ENCODE measurements around the gene SDHA. TPM values are rescaled to one million over a fixed set of nuclear protein-coding genes. Genes with fewer than 3 reads are reported as not detected.
"Not testable (repeated sequence)": the region's sequence is repeated elsewhere in the genome, so short reads cannot be mapped to it uniquely, and the experiment has no call there.

Gene SDHA
- total and polyA plus RNA-seq, 4 donors: 60.0 to 105 (median 91.4) TPM

GRCh38 chr5:294788-295187, 76.7 kb downstream of the SDHA start:
- not testable (repeated sequence) for H3K36me3 ChIP-seq (ENCODE audit: control insufficient read depth in 4 of 4, insufficient read depth in 4 of 4, low read length in 4 of 4); H3K4me3 ChIP-seq; H3K9ac ChIP-seq (ENCODE audit: insufficient read depth in 1 of 2, low read length in 2 of 2); ATAC-seq (ENCODE audit: insufficient read depth, low FRiP score); H3K4me1 ChIP-seq (ENCODE audit: control insufficient read depth in 5 of 5, insufficient read depth in 5 of 5, low read length in 5 of 5); DNase-seq; H3K27me3 ChIP-seq (ENCODE audit: control insufficient read depth in 3 of 3, insufficient read depth in 3 of 3, low read length in 2 of 3); H3K27ac ChIP-seq (ENCODE audit: low read depth in 1 of 2, low read length in 1 of 2); H3K9me3 ChIP-seq (ENCODE audit: control insufficient read depth in 4 of 4, insufficient read depth in 3 of 4, low read length in 3 of 4)
- WGBS, 2 donors: 97 to 98% methylated on average over 13 to 16 of the region's 17 CpGs

DNA sequence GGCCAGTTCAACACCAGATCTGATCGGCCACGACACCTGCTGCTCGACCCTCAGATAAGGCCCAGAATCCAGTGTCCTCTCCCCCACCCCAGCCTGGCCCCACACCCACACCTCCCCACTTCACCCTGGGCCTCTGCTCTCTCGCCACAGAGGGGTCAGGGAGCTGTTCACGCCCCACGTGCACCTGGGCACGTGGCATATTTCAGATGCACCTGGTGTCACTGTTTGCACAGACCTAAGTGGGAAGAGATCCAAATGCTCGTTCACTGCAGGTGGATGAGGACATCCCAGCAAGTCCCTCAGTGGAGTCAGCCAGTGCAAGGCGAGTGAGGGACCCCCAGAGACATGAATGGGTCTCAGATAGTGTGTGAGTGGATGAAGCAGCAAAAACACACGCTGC, 78.1 kb downstream of the SDHA start:
- H3K36me3 ChIP-seq (ENCODE audit: control insufficient read depth in 4 of 4, insufficient read depth in 4 of 4, low read length in 4 of 4); ATAC-seq (ENCODE audit: insufficient read depth, low FRiP score); H3K4me1 ChIP-seq (ENCODE audit: control insufficient read depth in 5 of 5, insufficient read depth in 5 of 5, low read length in 5 of 5); H3K9me3 ChIP-seq (ENCODE audit: control insufficient read depth in 4 of 4, insufficient read depth in 3 of 4, low read length in 3 of 4); DNase-seq; H3K27me3 ChIP-seq (ENCODE audit: control insufficient read depth in 3 of 3, insufficient read depth in 3 of 3, low read length in 2 of 3); H3K9ac ChIP-seq (ENCODE audit: insufficient read depth in 1 of 2, low read length in 2 of 2); H3K27ac ChIP-seq (ENCODE audit: low read depth in 1 of 2, low read length in 1 of 2); H3K4me3 ChIP-seq: not testable (repeated sequence)
- 84 to 88% methylated on average over 10 of the region's 10 CpGs for WGBS, 2 donors

GRCh38 chr5:296954-297353, 78.8 kb downstream of the SDHA start:
- H3K27me3 ChIP-seq (ENCODE audit: control insufficient read depth in 3 of 3, insufficient read depth in 3 of 3, low read length in 2 of 3); H3K36me3 ChIP-seq (ENCODE audit: control insufficient read depth in 4 of 4, insufficient read depth in 4 of 4, low read length in 4 of 4); H3K4me3 ChIP-seq; H3K4me1 ChIP-seq (ENCODE audit: control insufficient read depth in 5 of 5, insufficient read depth in 5 of 5, low read length in 5 of 5); H3K27ac ChIP-seq (ENCODE audit: low read depth in 1 of 2, low read length in 1 of 2); H3K9ac ChIP-seq (ENCODE audit: insufficient read depth in 1 of 2, low read length in 2 of 2); H3K9me3 ChIP-seq (ENCODE audit: control insufficient read depth in 4 of 4, insufficient read depth in 3 of 4, low read length in 3 of 4); DNase-seq: not testable (repeated sequence)
- peak; percentile 41 for ATAC-seq (ENCODE audit: insufficient read depth, low FRiP score)
- 57 to 71% methylated on average over 13 to 16 of the region's 16 CpGs for WGBS, 2 donors

- not testable (repeated sequence) for H3K36me3 ChIP-seq (ENCODE audit: control insufficient read depth in 4 of 4, insufficient read depth in 4 of 4, low read length in 4 of 4); DNase-seq; ATAC-seq (ENCODE audit: insufficient read depth, low FRiP score); H3K27ac ChIP-seq (ENCODE audit: low read depth in 1 of 2, low read length in 1 of 2); H3K4me1 ChIP-seq (ENCODE audit: control insufficient read depth in 5 of 5, insufficient read depth in 5 of 5, low read length in 5 of 5); H3K27me3 ChIP-seq (ENCODE audit: control insufficient read depth in 3 of 3, insufficient read depth in 3 of 3, low read length in 2 of 3); H3K4me3 ChIP-seq; H3K9me3 ChIP-seq (ENCODE audit: control insufficient read depth in 4 of 4, insufficient read depth in 3 of 4, low read length in 3 of 4); H3K9ac ChIP-seq (ENCODE audit: insufficient read depth in 1 of 2, low read length in 2 of 2)
- WGBS, 2 donors: 71 to 77% methylated on average over 6 of the region's 6 CpGs
Measured at GRCh38 chr5:297448-297847, 79.3 kb downstream of the SDHA start.

- ATAC-seq (ENCODE audit: insufficient read depth, low FRiP score); H3K9me3 ChIP-seq (ENCODE audit: control insufficient read depth in 4 of 4, insufficient read depth in 3 of 4, low read length in 3 of 4); H3K4me1 ChIP-seq (ENCODE audit: control insufficient read depth in 5 of 5, insufficient read depth in 5 of 5, low read length in 5 of 5); H3K36me3 ChIP-seq (ENCODE audit: control insufficient read depth in 4 of 4, insufficient read depth in 4 of 4, low read length in 4 of 4); H3K27me3 ChIP-seq (ENCODE audit: control insufficient read depth in 3 of 3, insufficient read depth in 3 of 3, low read length in 2 of 3); H3K9ac ChIP-seq (ENCODE audit: insufficient read depth in 1 of 2, low read length in 2 of 2); DNase-seq; H3K4me3 ChIP-seq; H3K27ac ChIP-seq (ENCODE audit: low read depth in 1 of 2, low read length in 1 of 2): not testable (repeated sequence)
- 89 to 90% methylated on average over 14 of the region's 14 CpGs for WGBS, 2 donors
Measured at GRCh38 chr5:297991-298736, 80.0 kb downstream of the SDHA start.

DNA sequence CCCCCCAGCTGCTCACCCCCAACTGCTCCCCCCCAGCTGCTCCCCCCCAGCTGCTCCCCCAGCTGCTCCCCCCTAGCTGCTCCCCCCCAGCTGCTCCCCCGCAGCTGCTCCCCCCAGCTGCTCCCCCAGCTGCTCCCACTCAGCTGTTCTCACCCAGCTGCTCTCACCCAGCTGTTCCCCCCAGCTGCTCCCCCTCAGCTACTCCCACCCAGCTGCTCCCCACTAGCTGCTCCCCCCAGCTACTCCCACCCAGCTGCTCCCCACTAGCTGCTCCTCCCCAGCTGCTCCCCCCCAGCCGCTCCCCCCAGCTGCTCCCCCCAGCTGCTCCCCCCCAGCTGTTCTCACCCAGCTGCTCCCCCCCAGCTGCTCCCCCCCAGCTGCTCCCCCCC, 80.6 kb downstream of the SDHA start:
- no peak for ATAC-seq (ENCODE audit: insufficient read depth, low FRiP score)
- Histone ChIP-seq H3K9ac (ENCODE audit: insufficient read depth in 1 of 2, low read length in 2 of 2) (no peak overlapping the region), H3K36me3 (ENCODE audit: control insufficient read depth in 4 of 4, insufficient read depth in 4 of 4, low read length in 4 of 4) (peaks cover 0 to 2% (median 0%) of the 10 kb centered on the region in 4 donors), H3K9me3 (ENCODE audit: control insufficient read depth in 4 of 4, insufficient read depth in 3 of 4, low read length in 3 of 4) (no peaks in the 10 kb centered on the region), H3K27me3 (ENCODE audit: control insufficient read depth in 3 of 3, insufficient read depth in 3 of 3, low read length in 2 of 3) (no peaks in the 10 kb centered on the region), H3K4me1 (ENCODE audit: control insufficient read depth in 5 of 5, insufficient read depth in 5 of 5, low read length in 5 of 5) (peaks cover 0 to 9% (median 0%) of the 10 kb centered on the region in 5 donors), H3K27ac (ENCODE audit: low read depth in 1 of 2, low read length in 1 of 2) (no peak overlapping the region), H3K4me3 (no peak overlapping the region)
- no peak for DNase-seq
- TF ChIP-seq, protein P1, sequence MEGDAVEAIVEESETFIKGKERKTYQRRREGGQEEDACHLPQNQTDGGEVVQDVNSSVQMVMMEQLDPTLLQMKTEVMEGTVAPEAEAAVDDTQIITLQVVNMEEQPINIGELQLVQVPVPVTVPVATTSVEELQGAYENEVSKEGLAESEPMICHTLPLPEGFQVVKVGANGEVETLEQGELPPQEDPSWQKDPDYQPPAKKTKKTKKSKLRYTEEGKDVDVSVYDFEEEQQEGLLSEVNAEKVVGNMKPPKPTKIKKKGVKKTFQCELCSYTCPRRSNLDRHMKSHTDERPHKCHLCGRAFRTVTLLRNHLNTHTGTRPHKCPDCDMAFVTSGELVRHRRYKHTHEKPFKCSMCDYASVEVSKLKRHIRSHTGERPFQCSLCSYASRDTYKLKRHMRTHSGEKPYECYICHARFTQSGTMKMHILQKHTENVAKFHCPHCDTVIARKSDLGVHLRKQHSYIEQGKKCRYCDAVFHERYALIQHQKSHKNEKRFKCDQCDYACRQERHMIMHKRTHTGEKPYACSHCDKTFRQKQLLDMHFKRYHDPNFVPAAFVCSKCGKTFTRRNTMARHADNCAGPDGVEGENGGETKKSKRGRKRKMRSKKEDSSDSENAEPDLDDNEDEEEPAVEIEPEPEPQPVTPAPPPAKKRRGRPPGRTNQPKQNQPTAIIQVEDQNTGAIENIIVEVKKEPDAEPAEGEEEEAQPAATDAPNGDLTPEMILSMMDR (IDR thresholded peaks at IDR 0.05; ENCODE audit: control extremely low read depth, extremely low read depth): no peak
- WGBS, 2 donors: 0% methylated on average over 1 of the region's 2 CpGs; no CpG with 5 or more reads in 1 of the 2 donors

DNA sequence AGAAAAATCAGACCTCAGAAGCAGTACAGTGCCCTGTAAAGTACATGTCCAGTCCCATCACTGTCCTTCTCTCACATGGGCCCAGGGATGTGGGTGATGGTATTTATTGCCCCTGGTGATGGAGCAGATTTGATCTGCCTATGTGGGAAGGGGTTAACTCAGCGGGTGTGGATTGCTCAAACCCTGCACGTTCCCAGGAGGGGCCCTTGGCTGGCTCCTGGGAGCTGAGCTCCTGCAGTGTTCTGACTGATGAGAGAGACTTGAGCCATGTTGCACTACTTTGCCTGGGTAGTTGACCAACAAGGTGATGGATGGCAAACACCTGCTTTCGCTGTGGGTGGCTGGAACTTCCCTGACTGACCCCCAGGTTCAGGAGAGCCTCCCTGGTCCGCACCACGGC, 81.8 kb downstream of the SDHA start:
- H3K4me1 ChIP-seq (ENCODE audit: control insufficient read depth in 5 of 5, insufficient read depth in 5 of 5, low read length in 5 of 5); H3K4me3 ChIP-seq; H3K36me3 ChIP-seq (ENCODE audit: control insufficient read depth in 4 of 4, insufficient read depth in 4 of 4, low read length in 4 of 4); H3K27me3 ChIP-seq (ENCODE audit: control insufficient read depth in 3 of 3, insufficient read depth in 3 of 3, low read length in 2 of 3); H3K27ac ChIP-seq (ENCODE audit: low read depth in 1 of 2, low read length in 1 of 2); ATAC-seq (ENCODE audit: insufficient read depth, low FRiP score); DNase-seq; H3K9me3 ChIP-seq (ENCODE audit: control insufficient read depth in 4 of 4, insufficient read depth in 3 of 4, low read length in 3 of 4); H3K9ac ChIP-seq (ENCODE audit: insufficient read depth in 1 of 2, low read length in 2 of 2): not testable (repeated sequence)
- 71 to 73% methylated on average over 4 to 5 of the region's 5 CpGs for WGBS, 2 donors
